ENCODE results near the gene RIC3.

The RIC3 gene

GRCh38 chr11:8168485-8169257, at the start of gene RIC3:
RIC3 (minus strand) TSS chr11:8169025; CDS start chr11:8168989, 36 bp downstream.
- DNase-seq, result no peak

GRCh38 chr11:8218409-8218808, 49.6 kb upstream of the RIC3 start:
- no peak for DNase-seq

GRCh38 chr11:8217926-8218325, 49.1 kb upstream of the RIC3 start:
- no peak for DNase-seq

GRCh38 chr11:8217136-8217535, 48.3 kb upstream of the RIC3 start:
- no peak for DNase-seq

GRCh38 chr11:8213376-8213775, 44.6 kb upstream of the RIC3 start:
- DNase-seq, result no peak

DNA sequence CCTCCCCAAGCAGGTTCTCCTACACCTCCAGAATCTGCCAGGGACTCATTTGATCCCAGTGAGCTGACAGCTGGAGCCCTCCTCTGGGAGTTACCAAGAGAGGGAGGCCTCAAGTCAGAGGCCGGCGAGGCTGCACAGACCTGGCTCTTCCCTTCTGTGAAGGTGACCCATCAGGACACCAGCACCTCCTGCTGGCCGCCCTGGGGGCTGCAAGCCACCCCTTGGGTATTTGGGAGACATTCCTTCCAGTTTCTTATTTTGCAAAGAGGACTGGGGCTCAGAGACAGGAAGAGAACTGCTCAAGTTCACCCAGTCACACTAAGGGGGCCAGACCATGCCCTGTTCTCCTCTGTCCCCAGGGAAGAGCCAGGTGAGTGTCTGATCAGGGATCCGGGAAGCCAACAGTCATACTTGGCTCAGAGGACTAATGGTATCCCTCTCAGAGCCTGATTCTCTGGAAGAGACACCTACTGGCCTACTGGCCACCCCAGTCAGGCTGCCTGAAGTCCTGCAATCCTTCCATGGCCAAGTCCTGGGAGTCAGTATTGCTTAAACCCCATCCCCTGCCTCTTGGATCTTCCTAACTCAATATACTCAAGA, 40.5 kb upstream of the RIC3 start:
- DNase-seq, result no peak

GRCh38 chr11:8207080-8208000, 38.5 kb upstream of the RIC3 start:
- DNase-seq, result no peak

DNA sequence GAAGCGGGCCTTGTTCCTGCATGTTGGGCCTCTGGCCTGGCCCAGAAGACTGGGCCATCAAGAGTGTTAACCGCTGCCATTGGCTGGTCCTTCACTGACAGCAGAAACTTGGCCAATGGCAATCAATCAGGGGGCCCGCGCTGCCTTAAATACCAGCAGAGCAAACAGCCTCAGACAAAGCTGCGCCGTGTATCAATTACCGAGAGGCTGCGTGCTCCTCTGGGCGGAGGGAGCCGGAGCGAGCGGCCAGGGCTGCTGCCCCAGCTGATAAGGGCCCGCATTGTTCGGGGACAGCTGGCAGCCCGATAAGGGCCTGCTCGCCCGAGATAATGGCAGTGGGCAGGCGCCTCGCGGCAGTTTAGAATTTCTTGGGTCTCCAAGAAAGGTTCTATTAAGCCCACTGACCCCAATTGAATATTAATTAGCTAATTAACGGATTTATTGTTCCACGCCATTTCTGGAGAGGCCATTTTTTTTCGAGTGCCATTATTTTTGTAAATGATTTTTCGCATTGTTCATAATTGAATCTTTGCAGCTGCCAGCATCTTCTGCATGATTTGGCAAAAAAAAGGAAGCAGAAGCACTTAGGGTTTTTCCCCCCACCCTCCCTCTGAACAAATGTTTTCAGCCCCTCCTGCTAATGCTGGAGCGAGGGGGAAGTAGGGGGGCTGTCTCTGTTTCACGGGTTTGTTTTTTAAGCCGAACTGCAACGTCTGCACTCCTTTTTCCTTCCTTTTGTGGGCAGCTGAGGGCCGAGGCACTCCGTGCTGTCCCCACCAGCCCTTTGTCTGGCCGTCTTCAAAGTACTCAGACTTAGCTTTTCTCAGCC, 37.6 kb upstream of the RIC3 start:
- DNase-seq, result no peak

DNA sequence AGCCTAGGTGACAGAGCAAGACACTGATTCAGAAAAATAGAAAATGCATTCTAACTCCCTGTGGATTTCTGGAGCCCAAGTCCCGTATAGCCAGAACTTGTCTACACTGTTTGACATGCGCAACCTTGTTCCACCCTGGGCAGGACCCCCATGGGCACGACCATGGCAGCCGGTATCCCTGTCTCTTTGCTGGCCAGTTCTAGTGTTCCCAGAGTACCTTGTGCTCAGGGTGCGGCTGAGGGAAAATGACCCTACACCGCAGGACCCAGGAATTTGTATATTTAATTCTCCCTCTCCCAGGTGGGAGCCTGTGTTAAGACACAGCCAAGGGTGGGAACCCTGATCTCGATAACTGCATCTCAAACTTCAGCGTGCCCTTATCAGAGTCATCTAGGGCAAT, 36.7 kb upstream of the RIC3 start:
- DNase-seq, result no peak

DNA sequence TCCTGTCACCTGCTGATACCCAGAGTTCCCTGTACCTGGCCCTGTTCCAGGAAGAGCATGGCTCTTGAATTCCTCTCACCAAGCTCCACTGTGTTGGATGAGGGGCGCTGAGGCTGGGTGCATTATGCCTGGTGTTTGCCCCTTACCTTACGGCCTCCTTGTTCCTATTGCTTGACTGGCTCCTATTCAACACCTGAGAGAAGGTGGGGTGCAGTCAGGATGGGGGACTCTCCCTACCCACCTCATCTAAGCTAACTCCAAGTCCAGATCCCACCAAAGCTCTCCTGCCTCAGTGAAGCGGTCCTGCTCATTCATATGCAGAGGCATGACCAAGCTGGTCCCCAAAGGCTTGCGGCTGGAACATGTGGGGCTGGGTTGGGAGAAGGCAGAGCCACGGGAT, 35.8 kb upstream of the RIC3 start:
- no peak for DNase-seq

GRCh38 chr11:8204025-8204424, 35.2 kb upstream of the RIC3 start:
- DNase-seq, result no peak

GRCh38 chr11:8203414-8203715, 34.5 kb upstream of the RIC3 start:
- no peak for DNase-seq

GRCh38 chr11:8202516-8203413, 33.9 kb upstream of the RIC3 start:
- no peak for DNase-seq

DNA sequence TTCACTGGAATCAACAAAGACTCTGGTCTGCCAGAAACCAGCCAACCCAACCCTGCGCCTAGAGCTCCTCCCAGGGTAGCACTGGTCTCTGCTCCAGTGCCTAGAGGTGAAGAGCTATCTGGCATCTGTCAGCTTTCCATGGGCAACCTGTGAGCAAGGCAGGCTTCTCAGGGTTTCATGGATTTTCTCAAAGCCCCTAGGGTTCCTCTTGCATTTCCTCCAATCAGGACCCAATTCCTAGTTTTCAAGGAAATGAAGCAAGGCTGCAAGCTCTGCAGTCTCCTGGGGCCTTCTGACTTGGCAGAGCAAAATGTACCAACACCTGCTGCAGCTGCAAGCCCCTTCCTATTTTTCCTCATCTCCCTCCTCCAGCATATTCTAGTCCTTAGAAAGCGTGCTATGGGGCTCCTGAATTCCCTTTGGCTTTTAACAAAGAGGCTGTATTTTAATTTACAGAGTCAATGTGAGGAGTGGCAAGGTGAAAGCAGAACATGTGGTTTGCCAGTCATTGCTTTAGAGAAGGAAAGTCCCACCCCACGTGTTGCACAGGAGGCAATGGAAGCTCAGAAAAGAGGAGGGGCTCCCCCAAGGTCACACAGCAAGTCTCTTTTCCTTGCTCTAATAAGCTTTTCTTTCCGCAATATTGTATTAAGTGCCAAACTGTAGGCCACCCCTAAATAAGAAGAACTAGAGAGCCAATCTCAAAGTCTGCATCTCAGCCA, 33.0 kb upstream of the RIC3 start:
- no peak for DNase-seq

DNA sequence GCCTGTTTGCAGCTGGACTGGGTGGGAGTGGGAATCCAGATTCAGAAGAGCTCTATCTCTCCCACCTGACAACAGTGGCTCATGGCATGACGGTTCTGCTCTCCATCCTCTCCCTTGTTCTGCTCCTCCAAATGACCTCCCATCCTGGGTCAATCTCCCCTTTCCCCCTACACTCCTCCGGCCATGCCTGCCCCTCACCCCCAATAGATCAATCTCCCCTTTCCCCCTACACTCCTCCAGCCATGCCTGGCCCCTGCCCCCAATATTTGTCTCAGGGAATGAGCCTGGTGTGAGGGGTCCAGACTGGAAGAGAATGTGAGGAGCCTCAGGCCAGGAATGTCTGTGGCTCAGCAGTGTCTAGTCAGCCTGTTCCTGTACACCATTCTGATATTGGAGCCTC, 30.9 kb upstream of the RIC3 start:
- no peak for DNase-seq

DNA sequence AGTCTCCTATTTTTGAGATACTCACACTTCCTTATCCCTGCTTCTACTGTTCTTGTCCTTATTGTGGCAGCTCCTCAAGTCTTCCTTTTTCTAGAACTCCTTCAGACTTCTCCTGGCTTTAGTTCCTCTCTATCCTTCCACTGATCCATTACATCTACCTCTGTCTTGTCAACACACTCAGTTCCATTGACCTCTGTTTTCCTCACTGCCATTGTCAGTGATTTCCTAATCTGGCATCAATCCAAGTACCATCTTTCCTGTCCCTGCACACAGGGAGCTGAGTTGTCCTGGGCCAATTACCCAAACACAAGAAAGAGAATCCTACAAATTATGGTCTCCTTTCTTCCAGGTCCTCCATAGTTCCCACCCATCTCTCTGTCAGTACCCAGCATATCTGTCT, 27.9 kb upstream of the RIC3 start:
- DNase-seq, result no peak

- no peak for DNase-seq
These were observed 26.1 kb upstream of the RIC3 start for GRCh38 chr11:8194956-8195355.

- DNase-seq, result no peak
These were observed 24.0 kb upstream of the RIC3 start for GRCh38 chr11:8192896-8193209.

DNA sequence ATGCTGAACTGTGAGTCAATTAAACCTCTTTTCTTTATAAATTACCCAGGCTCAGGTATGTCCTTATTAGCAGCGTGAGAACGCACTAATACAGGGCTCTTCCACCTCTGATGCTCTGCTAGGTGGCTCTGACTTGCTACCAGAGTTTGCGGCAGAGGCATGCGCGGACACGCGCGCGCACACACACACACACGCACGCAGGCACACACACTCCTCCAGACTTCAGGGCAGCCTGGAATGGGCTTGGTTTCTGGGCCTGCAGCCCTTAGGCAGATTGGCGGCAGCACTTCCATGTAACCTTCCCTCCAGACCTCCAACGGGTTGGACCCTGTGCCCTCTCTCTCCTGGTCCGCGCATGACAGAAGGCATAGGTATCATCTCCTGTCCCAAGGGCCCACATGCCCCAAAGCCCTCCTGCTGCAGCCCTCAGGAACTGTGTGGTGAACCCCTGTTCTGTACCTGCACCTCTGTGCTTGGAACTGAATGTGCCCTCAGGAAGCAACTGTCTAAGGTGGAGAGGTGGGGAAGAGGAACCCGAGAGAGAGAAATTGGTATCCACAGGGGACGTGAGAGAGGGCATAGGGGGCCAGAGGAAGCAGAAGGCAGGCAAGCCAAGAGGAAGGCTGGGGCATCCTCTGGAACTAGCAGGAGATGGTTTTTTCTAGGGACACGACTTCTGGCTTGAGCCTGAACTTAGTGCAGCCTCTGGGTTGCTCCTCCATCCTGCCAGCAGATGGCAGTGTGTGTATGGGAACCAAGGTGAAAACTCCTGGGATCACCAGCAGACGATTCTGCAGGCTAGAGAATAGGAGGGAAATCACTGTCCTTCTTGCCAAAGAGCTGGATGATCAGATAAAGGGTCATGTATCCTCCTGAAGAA, 23.4 kb upstream of the RIC3 start:
- peak; percentile 77 for DNase-seq

GRCh38 chr11:8190431-8190830, 21.6 kb upstream of the RIC3 start:
- DNase-seq, result no peak
